GM19043 (cell line): ENCODE measurements around the gene ZNF512B.
"Not testable (repeated sequence)": the region's sequence is repeated elsewhere in the genome, so short reads cannot be mapped to it uniquely, and the experiment has no call there.

Experiments used
- ATAC-seq: cut with Tn5 transposase; IDR thresholded peaks from one replicate; pipeline ENCODE4 v1.9.1; 2021; ENCODE audit warnings: low read depth; ENCODE audit not compliant: unreplicated experiment

Gene ZNF512B, protein sequence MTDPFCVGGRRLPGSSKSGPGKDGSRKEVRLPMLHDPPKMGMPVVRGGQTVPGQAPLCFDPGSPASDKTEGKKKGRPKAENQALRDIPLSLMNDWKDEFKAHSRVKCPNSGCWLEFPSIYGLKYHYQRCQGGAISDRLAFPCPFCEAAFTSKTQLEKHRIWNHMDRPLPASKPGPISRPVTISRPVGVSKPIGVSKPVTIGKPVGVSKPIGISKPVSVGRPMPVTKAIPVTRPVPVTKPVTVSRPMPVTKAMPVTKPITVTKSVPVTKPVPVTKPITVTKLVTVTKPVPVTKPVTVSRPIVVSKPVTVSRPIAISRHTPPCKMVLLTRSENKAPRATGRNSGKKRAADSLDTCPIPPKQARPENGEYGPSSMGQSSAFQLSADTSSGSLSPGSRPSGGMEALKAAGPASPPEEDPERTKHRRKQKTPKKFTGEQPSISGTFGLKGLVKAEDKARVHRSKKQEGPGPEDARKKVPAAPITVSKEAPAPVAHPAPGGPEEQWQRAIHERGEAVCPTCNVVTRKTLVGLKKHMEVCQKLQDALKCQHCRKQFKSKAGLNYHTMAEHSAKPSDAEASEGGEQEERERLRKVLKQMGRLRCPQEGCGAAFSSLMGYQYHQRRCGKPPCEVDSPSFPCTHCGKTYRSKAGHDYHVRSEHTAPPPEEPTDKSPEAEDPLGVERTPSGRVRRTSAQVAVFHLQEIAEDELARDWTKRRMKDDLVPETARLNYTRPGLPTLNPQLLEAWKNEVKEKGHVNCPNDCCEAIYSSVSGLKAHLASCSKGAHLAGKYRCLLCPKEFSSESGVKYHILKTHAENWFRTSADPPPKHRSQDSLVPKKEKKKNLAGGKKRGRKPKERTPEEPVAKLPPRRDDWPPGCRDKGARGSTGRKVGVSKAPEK

DNA sequence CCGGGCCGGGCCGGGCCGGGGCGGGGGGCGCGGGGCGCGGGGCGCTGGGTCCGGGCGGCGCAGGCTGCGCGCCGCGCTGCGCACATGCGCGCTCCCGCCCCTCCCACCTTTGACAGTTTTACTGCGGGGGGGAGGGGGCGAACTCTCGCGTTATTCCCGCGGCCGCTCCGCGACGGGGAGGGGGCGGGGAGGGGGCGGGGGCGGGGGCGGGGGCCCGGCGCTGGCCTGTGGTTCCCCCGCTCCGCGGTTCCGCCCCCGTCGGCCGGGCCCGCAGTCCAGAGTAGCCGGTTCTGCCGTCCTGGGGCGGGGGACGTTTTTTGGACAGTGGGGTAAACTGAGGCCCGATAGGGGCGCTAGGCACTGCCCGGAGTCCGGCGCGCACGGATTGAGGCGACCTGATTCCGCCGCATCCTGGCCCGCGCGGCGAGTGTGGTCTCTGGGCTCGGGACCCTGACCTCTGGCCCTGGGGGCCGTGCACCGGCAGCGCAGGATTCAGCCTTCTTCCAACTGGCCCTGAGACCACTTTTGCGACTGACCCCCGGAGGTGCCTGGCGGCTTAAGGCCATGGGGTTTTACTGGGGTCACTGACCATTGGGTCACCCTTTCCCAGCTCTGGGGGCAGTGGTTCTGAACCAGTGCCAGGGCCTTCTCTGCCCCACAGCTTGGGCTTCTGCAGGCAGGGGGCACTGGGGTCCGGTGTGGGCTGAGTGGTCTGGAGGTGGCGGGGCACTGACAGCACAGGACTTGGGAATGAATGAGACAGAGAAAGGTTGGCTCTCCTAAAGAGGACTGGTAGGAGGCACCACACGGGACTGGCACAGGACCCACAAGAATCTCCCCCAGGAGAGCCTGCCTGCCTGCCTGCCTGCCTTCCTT lies at the start of gene ZNF512B:
Gene ZNF512B, minus strand, starts transcription at position 93 of the 876 bp plus-strand sequence. CDS start 1,980 bp downstream, outside the sequence.
- ATAC-seq, result no peak

DNA sequence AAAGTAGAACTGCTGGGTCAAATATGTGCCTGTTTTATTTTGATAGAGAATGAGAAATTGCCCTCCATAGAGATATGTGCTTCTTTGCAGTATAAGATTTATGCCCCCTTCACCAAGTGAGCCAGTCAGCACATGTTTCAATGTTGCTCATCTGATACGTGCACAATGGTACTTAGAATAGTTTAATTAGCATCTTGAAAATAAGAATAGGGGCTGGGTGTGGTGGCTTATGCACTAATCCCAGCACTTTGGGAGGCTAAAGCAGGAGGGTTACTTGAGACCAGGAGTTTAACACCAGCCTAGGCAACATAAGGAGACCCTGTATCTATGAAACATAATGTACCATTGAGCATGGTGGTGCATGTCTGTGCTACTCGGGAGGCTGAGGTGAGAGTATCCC lies 45.9 kb upstream of the ZNF512B start:
- ATAC-seq, result no peak

DNA sequence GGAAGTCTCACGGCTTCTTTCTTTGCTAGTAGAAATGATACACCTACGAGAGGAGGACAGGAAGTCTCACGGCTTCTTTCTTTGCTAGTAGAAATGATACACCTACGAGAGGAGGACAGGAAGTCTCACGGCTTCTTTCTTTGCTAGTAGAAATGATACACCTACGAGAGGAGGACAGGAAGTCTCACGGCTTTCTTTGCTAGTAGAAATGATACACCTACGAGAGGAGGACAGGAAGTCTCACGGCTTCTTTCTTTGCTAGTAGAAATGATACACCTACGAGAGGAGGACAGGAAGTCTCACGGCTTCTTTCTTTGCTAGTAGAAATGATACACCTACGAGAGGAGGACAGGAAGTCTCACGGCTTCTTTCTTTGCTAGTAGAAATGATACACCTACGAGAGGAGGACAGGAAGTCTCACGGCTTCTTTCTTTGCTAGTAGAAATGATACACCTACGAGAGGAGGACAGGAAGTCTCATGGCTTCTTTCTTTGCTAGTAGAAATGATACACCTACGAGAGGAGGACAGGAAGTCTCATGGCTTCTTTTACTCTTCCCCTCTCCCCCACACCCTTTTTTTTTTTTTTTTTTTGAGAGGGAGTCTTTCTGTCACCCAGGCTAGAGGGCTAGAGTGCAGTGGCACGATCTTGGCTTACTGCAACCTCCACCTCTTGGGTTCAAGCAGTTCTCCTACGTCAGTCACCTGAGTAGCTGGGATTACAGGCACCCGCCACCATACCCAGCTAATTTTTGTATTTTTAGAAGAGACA lies 42.8 kb upstream of the ZNF512B start:
- ATAC-seq, result not testable (repeated sequence)

DNA sequence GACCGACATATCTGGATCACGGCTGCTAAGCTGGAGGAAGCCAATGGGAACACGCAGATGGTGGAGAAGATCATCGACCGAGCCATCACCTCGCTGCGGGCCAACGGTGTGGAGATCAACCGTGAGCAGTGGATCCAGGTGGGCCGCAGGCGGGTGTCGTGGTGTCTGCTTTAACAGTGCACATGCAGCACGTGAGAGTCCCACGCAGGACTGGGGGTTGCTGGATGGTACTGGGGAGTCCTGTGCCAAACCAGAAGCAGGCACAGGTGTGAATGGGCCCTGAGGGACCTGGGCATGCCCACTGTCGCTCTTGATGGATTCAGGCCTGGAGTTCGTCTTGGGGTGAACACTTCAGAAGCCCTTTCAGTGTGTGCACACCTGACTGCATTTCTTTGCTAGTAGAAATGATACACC lies 41.6 kb upstream of the ZNF512B start:
- no peak for ATAC-seq

DNA sequence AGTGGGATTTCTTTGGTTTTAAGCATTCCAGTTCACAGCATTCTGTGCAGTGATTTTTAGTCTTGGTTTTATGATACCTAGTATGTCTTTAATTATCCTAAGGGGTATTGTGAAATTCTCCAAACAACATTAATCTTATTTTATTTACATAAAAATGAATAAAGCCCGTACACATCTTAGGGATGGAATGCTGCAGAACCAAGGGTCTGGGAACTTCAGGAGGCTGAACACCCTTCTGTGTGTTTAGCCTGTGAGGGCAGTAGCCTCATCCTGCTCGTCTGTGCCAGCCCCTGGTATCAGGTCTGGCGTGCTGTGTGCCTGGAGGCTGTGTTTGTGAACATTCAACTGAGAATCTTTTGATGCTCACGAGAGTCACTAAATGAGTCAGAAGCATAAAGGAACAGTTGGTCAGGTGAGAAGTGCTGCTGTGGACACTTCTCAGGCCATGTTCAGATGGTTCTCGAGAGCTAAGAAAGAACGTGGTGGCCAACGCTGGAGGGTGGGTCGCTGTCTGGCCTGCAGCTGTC lies 41.0 kb upstream of the ZNF512B start:
- ATAC-seq, result no peak

DNA sequence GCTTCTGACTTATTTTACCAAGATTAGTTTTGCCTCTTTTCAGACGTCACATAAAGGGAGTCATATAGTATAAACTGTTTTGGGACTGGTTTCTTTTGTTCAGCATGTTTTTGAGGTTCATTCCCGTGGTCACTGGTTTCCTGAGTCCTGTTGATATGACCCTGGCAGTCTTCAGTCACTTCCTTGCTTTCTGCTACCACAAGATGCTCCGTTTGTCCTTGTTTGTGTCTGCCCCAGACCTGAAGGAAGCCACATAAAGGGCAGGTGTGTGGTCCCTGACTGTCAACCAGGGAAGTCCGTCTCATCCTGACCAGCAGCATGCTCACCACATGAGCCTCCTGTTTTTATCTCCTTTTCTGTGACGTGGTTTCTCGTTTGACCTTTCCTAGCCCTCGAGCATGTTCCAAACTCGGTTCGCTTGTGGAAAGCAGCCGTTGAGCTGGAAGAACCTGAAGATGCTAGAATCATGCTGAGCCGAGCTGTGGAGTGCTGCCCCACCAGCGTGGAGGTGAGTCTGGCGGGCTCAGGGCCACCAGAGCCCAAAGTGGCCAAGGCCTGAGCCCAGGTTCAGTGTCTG lies 40.2 kb upstream of the ZNF512B start:
- no peak for ATAC-seq

DNA sequence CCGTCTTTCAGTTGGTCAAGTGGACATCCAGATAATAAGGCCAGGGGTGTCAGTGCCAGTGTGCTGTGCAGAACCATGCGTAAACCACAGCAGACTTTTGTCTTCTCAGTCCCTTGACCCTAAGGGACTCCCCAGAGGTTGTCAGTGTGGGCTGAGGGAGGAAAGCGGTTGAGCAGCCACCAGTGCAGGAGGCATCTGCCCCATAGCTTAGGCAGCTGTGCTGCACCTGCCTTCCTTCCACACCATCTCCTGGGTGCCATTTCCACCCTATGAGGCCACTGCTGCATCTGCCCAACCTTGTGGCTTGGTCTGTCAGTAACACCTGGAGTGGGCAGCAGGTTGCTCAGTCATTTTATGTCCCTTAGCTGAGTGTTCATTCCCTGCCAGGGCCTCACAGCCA lies 37.2 kb upstream of the ZNF512B start:
- ATAC-seq, result no peak

DNA sequence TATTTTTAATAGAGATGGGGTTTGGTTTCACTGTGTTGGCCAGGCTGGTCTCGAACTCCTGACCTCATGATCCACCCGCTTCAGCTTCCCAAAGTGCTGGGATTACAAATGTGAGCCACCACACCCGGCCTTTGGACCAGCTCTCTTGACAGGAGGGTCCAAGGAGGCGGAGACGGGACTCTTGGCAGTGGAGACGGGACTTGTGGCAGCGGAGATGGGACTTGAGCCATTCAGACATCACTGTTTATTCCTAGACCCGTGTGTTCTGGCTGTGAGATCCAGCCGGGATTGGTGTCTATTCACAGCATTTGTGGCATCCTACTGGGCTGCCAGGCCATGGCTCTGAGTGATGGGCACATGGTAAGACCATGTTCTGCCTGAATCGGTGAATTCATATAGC lies 36.8 kb upstream of the ZNF512B start:
- ATAC-seq, result no peak

DNA sequence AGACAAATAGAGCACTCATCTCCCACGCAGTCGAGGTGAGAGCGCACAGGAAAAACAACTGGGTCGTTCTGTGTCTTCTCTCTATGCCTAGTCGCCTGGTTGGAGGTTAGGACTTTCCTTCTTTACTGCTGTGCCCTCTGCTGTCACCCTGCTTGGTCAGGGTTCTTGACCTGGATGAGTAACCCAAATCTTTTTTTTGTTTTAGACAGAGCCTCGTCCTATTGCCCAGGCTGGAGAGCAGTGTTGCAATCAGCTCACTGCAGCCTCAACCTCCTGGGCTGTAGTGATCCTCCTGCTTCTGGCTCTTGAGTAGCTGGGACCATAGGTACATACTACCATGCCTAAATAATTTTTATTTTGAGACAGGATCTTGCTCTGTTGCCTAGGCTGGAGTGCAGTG lies 35.7 kb upstream of the ZNF512B start:
- ATAC-seq, result no peak

DNA sequence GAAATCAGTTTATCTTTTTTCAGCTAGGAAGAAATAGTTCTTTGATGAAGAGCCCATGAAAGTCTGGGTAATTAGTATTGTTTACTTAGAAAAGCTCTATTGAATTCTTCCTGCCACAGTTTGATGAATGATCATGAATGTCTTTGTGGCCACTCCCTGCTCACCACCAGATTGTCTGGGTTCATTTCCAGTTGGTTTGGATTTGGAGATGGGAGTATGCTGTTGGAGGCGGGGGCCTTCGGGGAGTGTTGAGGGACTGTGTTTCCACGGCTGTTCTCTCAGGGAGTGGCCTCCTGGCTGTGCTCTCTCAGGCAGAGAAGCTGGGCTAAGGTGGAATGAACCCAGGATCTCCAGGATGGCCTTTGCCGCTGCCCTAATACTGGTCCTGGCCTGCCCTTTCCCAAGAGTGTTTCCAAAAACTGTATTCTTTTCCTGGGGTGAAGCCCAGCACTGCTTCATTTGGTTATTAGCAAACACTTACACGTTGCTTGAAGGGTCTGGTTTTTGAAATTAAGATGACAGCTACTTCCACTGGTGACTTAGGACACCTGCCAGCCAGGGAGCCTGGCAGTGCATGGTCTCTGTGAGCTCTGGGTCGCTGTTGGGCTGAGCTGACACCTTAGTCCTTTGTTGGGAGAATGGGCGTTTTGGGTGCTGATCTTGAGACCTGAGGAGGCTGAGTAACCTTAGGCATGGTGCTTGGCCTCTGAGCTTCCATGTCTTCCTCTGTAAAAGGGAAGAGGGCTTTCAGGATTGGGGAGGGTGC lies 34.4 kb upstream of the ZNF512B start:
- ATAC-seq, result no peak

DNA sequence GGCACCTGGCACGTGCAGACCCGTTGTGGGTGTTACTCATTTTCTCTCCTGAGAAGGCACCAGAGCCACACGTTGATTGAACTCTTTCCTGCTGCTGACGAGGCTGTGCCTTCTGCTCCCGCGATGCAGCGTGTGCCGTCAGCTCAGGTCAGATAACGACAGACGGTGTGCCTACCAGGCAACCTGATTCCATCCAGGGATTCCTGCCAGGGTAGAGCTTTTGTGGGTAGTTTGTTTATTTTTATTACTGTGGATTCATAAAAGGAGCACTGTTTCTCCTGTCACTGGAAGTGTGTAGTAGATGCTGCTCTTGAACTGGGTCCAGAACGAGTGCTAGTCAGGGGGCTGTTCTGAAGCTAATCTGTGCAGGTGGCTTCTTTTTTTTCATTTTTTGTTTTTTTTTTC lies 31.9 kb upstream of the ZNF512B start:
- no peak for ATAC-seq

DNA sequence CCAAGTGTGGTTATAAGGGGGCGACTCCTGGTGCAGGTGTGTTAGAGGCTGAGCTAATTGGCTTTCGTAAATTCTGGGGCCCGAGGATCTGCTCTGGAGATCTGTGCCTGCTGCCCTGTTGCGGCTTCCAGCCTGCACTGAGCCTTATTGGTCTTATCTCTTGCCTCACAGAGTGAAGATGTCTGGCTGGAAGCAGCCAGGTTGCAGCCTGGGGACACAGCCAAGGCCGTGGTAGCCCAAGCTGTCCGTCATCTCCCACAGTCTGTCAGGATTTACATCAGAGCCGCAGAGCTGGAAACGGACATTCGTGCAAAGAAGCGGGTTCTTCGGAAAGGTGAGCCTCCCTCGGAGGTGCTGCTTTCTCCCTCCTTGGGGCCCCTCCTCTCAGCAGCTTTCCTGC lies 31.2 kb upstream of the ZNF512B start:
- ATAC-seq, result no peak

DNA sequence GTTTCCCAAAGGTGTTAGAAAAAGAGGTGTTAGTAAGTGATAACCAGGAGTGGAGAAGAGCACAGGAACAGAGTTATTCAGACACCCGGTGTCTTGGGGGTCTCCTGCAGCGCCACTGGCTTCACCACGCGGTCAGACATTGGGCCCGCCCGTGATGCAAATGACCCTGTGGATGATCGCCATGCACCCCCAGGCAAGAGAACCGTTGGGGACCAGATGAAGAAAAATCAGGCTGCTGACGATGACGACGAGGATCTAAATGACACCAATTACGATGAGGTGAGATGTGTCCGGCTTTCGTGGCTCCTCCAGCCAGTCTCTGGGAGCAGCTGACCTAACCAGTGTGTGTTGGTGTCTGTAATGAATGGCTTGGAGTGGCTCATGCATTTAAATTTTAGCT lies 13.2 kb upstream of the ZNF512B start:
- no peak for ATAC-seq

DNA sequence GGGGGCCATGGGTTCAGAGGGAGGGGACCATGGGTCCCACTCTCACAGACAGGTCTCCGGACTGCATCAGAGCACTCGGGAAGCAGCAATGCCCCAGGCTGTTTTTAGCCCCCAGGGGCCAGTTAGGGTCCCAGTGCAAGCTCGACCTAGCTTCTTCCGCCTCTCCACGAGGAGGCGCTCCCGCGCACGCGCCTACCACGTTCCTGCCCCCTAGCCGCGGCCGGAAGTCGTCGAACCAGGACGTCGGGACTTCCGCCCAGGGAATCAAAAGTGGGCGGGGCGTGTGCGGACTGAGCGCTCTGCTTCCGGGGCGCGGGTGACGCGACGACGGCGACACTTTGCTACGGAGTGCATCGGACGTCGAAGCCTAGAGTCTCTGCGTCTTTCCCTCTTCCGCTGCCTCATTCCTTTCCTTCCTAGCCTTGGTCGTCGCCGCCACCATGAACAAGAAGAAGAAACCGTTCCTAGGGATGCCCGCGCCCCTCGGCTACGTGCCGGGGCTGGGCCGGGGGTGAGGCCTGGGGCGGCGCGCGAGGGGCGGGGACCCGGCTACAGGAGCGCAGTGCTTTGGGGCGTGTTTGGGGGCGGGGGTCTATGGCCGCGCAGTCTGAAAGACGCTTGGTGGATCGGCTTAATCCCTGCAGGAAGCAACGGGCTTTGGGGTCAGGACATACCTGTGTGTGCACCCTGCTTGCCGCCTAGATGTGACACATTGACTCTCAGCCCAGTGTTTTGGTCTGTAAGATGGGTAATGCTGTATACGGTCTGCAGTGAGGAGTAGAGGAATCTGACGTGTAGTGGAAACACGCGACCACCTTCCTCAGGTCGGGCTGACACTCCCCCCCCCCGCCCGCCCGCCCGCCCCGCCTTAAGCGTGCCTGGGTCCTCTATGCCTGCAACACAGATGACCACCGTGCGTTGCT lies 11.3 kb upstream of the ZNF512B start, which contains the start of gene PRPF6:
Gene PRPF6, plus strand, starts transcription at position 327 of the 923 bp plus-strand sequence. Its CDS starts 114 bp downstream, at position 441.
- peak; percentile 45 for ATAC-seq

DNA sequence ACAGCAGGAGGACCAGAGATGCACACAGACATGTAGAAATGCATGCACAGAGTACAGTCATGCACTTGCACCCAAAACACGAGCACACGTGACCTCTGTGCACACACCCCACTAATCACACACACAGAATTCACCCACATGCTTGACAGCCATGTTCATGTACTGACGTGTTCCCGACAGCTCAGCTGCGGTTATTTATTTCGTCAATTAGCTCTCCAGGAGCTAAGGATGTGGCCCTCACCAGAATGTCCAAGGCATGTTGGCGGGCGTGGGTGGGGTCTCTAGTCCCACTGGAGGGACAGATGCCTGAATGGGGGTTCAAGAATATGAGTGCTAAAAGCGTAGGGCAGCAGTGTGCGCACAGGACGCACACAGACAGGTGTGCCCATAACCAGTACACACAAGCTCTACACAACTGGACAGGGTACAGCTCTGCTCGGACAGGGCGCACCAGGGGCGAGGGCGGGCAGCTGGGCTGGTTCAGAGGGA lies 10.6 kb upstream of the ZNF512B start:
- no peak for ATAC-seq

DNA sequence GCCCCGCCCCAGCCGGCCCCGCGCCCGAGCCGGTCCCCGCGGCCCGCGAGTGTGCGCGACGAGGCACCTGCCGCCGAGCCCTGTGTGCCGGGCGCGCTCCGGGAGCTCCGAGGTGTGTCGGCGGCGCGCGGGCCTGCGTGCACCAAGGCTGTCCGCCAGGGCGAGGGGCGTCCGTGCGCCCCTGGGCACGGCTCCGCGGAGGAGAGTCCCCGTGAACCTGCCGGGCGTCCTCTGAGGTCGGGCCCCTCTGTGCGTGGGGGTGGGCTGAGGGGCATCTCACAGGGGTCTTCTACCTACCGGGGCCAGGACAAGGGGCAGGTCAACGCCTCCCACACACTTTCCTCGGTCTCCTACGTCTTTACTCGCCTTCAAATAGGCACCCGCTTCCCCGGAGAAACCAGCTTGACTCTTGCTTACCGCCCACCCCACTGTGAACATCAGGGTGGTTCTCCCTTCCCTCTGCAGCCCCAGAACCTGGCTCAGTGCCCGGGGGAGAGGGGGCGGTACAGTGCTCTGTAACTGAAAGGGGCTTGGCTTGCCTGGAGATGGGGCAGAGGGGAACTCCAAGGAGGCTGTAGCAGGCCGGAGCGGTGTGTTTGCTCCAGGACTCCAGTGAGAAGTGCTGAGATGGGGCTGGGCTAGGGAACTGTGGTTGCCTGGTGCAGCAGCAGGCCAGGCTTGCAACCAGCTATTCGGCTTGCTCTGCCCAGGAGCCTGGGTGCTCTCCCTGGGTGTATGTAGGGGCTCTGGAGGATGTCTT lies 10.0 kb upstream of the ZNF512B start, which contains the start of gene SAMD10:
Gene SAMD10, minus strand, starts transcription at position 86 of the 760 bp plus-strand sequence. CDS start 175 bp downstream, outside the sequence.
- no peak for ATAC-seq
